HepG2 (cell line): ENCODE measurements around the gene TMEM129. TPM values are rescaled to one million over a fixed set of nuclear protein-coding genes. Genes with fewer than 3 reads are reported as not detected.

Source experiments
- AKAP8 ChIP-seq: sonication (generic); formaldehyde crosslinking; IDR thresholded peaks from 2 replicates; pipeline ENCODE4 v1.5.1; 2020; ENCODE audit warnings: mild to moderate bottlenecking, missing genetic modification reagents
- EP300 ChIP-seq, 3 experiments: sonication (generic) in 1 of 3; formaldehyde crosslinking in 1 of 3; IDR thresholded peaks; 2 replicates each; pipeline versions ENCODE4 v1.5.1 to v1.6.1; 2011 to 2020; ENCODE audit warnings: low read depth in 2 of 3, low read length in 2 of 3, borderline replicate concordance in 1 of 3, improper control_type of control experiment in 1 of 3, mild to moderate bottlenecking in 1 of 3, missing genetic modification reagents in 1 of 3, moderate library complexity in 1 of 3
- HDAC6 ChIP-seq: fragments of 200-600 bp; sonication (generic); IDR thresholded peaks from 2 replicates; pipeline ENCODE4 v1.7.0; 2017; ENCODE audit warnings: mild to moderate bottlenecking, antibody characterized with exemption, low read length, low read depth
- HNRNPL ChIP-seq: fragments of 200-400 bp; formaldehyde crosslinking; IDR thresholded peaks from 2 replicates; pipeline ENCODE4 v1.6.1; 2017; ENCODE audit warnings: mild to moderate bottlenecking, low read depth, low read length
- MIER2 ChIP-seq: IDR thresholded peaks from 2 replicates; pipeline ENCODE4 v1.6.1; 2016; ENCODE audit warnings: missing biosample characterization, missing genetic modification reagents
- NR0B2 ChIP-seq: sonication (generic); formaldehyde crosslinking; IDR thresholded peaks from 2 replicates; pipeline ENCODE4 v1.4.0; 2020; ENCODE audit warnings: mild to moderate bottlenecking, missing genetic modification reagents
- PAWR ChIP-seq: sonication (generic); formaldehyde crosslinking; IDR thresholded peaks from 2 replicates; pipeline ENCODE4 v1.4.0; 2020; ENCODE audit warnings: missing genetic modification reagents, mild to moderate bottlenecking, borderline replicate concordance
- PBX2 ChIP-seq: IDR thresholded peaks from 2 replicates; pipeline ENCODE4 v1.6.1; 2016; ENCODE audit warnings: control low read depth
- PHF20 ChIP-seq: sonication (generic); formaldehyde crosslinking; IDR thresholded peaks from 2 replicates; pipeline ENCODE4 v1.5.0; 2020; ENCODE audit warnings: mild to moderate bottlenecking, missing genetic modification reagents
- PLRG1 ChIP-seq: fragments of 450-650 bp; conservative IDR thresholded peaks from 2 replicates; pipeline ENCODE4 v1.6.1; 2016
- SP4 ChIP-seq: sonication (generic); formaldehyde crosslinking; IDR thresholded peaks from 2 replicates; pipeline ENCODE4 v1.8.1; 2023; ENCODE audit warnings: mild to moderate bottlenecking, missing genetic modification reagents
- SRSF1 ChIP-seq: fragments of 200-400 bp; formaldehyde crosslinking; optimal IDR thresholded peaks from 2 replicates; pipeline ENCODE3; 2017; ENCODE audit warnings: mild to moderate bottlenecking, low read depth, low read length, moderate library complexity
- ZBED4 ChIP-seq: sonication (generic); formaldehyde crosslinking; IDR thresholded peaks from 2 replicates; pipeline ENCODE4 v1.4.0; 2020; ENCODE audit warnings: missing genetic modification reagents, borderline replicate concordance
- ZMYM3 ChIP-seq: sonication (generic); formaldehyde crosslinking; IDR thresholded peaks from 2 replicates; pipeline ENCODE4 v1.5.1; 2020; ENCODE audit warnings: mild to moderate bottlenecking, missing genetic modification reagents
- ZNF574 ChIP-seq: sonication (generic); formaldehyde crosslinking; IDR thresholded peaks from 2 replicates; pipeline ENCODE4 v1.4.0; 2020; ENCODE audit warnings: missing genetic modification reagents
- ZNF589 ChIP-seq: sonication (generic); formaldehyde crosslinking; conservative IDR thresholded peaks from 2 replicates; pipeline ENCODE4 v1.8.0; 2022; ENCODE audit warnings: mild to moderate bottlenecking, moderate library complexity, missing genetic modification reagents
- ZNF713 ChIP-seq: sonication (generic); formaldehyde crosslinking; IDR thresholded peaks from 2 replicates; pipeline ENCODE4 v1.4.0; 2020; ENCODE audit warnings: mild to moderate bottlenecking, missing genetic modification reagents
- ZNF839 ChIP-seq: sonication (generic); formaldehyde crosslinking; IDR thresholded peaks from 2 replicates; pipeline ENCODE4 v1.4.0; 2020; ENCODE audit warnings: missing genetic modification reagents, mild to moderate bottlenecking, borderline replicate concordance
- polyA plus RNA-seq, 8 experiments: library from polyadenylated mRNA; depleted of rRNA in 3 of 8; stranded (reverse) in 7 of 8; unstranded in 1 of 8; fragments of >200 nt; fragmentation: Illumina TruSeq in 4 of 8; extraction: Trizol in 4 of 8; gene quantifications; 2 replicates each; pipeline versions ENCODE4 v1.2.1 to v1.2.3, GENCODE V29; 2011 to 2016; ENCODE audit warnings: low read depth in 4 of 8, missing spikeins in 1 of 8, mixed read lengths in 1 of 8; ENCODE audit not compliant: insufficient read depth in 1 of 8
- total RNA-seq, 5 experiments: library from RNA; depleted of rRNA; stranded (reverse); fragments of >200 nt; fragmentation: Illumina TruSeq; extraction: Trizol; gene quantifications; 2 replicates each; pipeline ENCODE4 v1.2.3, GENCODE V29; 2016; ENCODE audit warnings: low read depth in 1 of 5

TMEM129 gene
- total and polyA plus RNA-seq, 2 of the 13 experiments (the other 11 are each of a cell fraction or from before 2014, with no cell fraction given) = 19.0 to 25.8 TPM

- TF ChIP-seq ZNF574 = no peak
- peak; percentile 62; the same call in 1 of the 2 replicates for TF ChIP-seq AKAP8 (CRISPR knock-in tag)
- no peak for TF ChIP-seq HDAC6
- TF ChIP-seq PAWR (CRISPR knock-in tag) = no peak
- TF ChIP-seq PLRG1 = no peak
- TF ChIP-seq ZBED4 (CRISPR knock-in tag) = no peak
- TF ChIP-seq MIER2 = no peak
- no peak for TF ChIP-seq PBX2 (CRISPR knock-in tag)
- TF ChIP-seq PHF20 (CRISPR knock-in tag) = no peak
- TF ChIP-seq SP4 (CRISPR knock-in tag) = no peak
- 0 out of 2 replicates have a peak, but pooled peaks have one; percentile 22 for TF ChIP-seq HNRNPL
- peak; percentile 42 for TF ChIP-seq SRSF1
- TF ChIP-seq ZNF589 = no peak
- no peak for TF ChIP-seq ZNF839 (CRISPR knock-in tag)
- no peak for TF ChIP-seq EP300 (IDR thresholded peaks at IDR 0.05; ENCODE audit: low read depth in 2 of 2, low read length in 2 of 2)
- TF ChIP-seq EP300 (CRISPR knock-in tag; IDR thresholded peaks at IDR 0.05; ENCODE audit: borderline replicate concordance) = no peak
- no peak for TF ChIP-seq ZMYM3 (CRISPR knock-in tag)
- TF ChIP-seq ZNF713 = no peak
- TF ChIP-seq NR0B2 = no peak
Observed at GRCh38 chr4:1743975-1744374, 22.9 kb upstream of the TMEM129 start (continued).
